Karpas-422 (cell line): Measurements from ENCODE around the gene FBXL5. TPM values are rescaled to one million over a fixed set of nuclear protein-coding genes. Genes with fewer than 3 reads are reported as not detected.

Source experiments
- DNase-seq: peaks from one replicate; pipeline ENCODE4 v3.0.0-alpha.2; 2015
- H2AFZ ChIP-seq: fragments of 200-600 bp; sonication (generic); 2 replicates; pipeline ENCODE4 v1.6.1; 2014; ENCODE audit warnings: antibody characterized with exemption, low read length, mixed read lengths
- H3K27ac ChIP-seq: fragments of 200-600 bp; sonication (generic); 2 replicates; pipeline ENCODE4 v1.5.1; 2014; ENCODE audit warnings: mild to moderate bottlenecking, low read length, moderate library complexity
- H3K27me3 ChIP-seq: fragments of 200-600 bp; sonication (generic); 2 replicates; pipeline ENCODE4 v1.6.1; 2014; ENCODE audit warnings: low read length, mixed read lengths
- H3K36me3 ChIP-seq: fragments of 200-600 bp; sonication (generic); 2 replicates; pipeline ENCODE4 v1.6.1; 2014; ENCODE audit warnings: low read length, mixed read lengths; ENCODE audit not compliant: insufficient read depth
- H3K4me1 ChIP-seq: fragments of 200-600 bp; sonication (generic); 2 replicates; pipeline ENCODE4 v1.6.1; 2014; ENCODE audit warnings: mild to moderate bottlenecking, low read length, mixed read lengths
- H3K4me2 ChIP-seq: fragments of 200-600 bp; sonication (generic); 2 replicates; pipeline ENCODE4 v1.6.1; 2014; ENCODE audit warnings: low read length, low read depth, mild to moderate bottlenecking; ENCODE audit not compliant: poor library complexity, severe bottlenecking
- H3K4me3 ChIP-seq: fragments of 200-600 bp; sonication (generic); 2 replicates; pipeline ENCODE4 v1.5.1; 2014; ENCODE audit warnings: mild to moderate bottlenecking, antibody characterized with exemption, low read length, mixed read lengths
- H3K79me2 ChIP-seq: fragments of 200-600 bp; sonication (generic); 2 replicates; pipeline ENCODE4 v1.6.1; 2014; ENCODE audit warnings: mild to moderate bottlenecking, low read length, mixed read lengths
- H3K9ac ChIP-seq: fragments of 200-600 bp; sonication (generic); 2 replicates; pipeline ENCODE4 v1.6.0; 2014; ENCODE audit warnings: low read length
- H3K9me2 ChIP-seq: fragments of 200-600 bp; sonication (generic), shearing (Covaris generic); replicated peaks from 2 replicates; pipeline ENCODE4 v1.6.0; 2014; ENCODE audit warnings: mild to moderate bottlenecking, low read length, moderate library complexity; ENCODE audit not compliant: insufficient read depth
- H3K9me3 ChIP-seq: fragments of 300-700, 200-600 bp; sonication (generic); 2 replicates; pipeline ENCODE4 v1.6.1; 2014; ENCODE audit warnings: low read length, mixed read lengths
- H4K20me1 ChIP-seq: fragments of 200-600 bp; sonication (generic); 2 replicates; pipeline ENCODE4 v1.6.1; 2014; ENCODE audit warnings: mild to moderate bottlenecking, antibody characterized with exemption, low read length, low read depth; ENCODE audit not compliant: insufficient read depth
- total RNA-seq: library from RNA; depleted of rRNA; stranded (reverse); fragments of >200 nt; shearing (Covaris generic); gene quantifications from 2 replicates; pipeline ENCODE4 v1.2.3, GENCODE V29; 2014; ENCODE audit warnings: low replicate concordance

Gene FBXL5
- total RNA-seq, 1 experiment from 2014 or later: 78.2 TPM

DNA sequence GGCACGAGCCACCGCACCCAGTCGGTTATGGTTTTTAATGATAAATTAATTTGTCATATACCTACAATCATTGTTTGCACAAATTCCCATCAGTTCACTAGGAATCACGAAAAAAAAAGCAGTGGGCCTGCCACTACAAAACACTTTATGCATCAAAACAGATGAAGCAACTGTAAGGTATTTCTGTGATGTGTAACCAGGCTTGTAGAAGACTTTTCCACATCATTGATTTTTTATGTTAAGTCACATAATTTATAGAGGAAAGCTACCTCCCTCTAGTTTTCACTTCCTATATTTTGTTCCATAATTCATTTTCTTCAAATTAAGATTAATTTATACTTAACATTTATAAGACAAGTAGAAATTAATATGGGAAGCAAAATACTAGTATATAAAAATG, 19.8 kb upstream of the FBXL5 start:
- Histone ChIP-seq H3K79me2 (peaks cover 90% of the 10 kb centered on the region), H3K4me2 (peak overlapping the region; percentile 74), H2AFZ (no peak overlapping the region), H3K9me3 (no peaks in the 10 kb centered on the region), H3K9ac (peak overlapping the region; percentile 49; the same call in 1 of the 2 replicates), H3K4me1 (peaks cover 56% of the 10 kb centered on the region), H3K27ac (peak overlapping the region; percentile 85), H3K4me3 (peak overlapping the region; percentile 43), H3K9me2 (no peaks in the 10 kb centered on the region), H4K20me1 (no peaks in the 10 kb centered on the region), H3K36me3 (peaks cover 3% of the 10 kb centered on the region; the same call in 1 of the 2 replicates), H3K27me3 (no peaks in the 10 kb centered on the region)
- peak; percentile 68 for DNase-seq

DNA sequence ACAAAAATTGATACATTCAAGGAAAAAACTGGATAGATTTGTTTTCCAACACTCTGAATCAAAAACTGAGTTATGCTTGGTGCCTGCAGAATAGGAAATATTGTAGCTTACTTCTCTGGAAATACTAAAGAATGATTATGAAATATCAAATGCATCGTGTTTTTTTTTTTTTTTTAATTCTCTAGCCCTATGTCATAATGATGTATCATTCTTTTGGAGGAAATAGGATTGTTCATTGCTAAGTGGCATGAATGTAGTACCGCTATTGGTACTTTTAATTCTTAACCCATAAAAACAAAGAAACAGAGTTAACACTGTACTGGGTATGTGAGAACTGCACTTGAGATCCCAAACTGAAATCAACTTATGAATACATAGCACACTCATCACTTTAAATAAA, 18.9 kb upstream of the FBXL5 start:
- no peak for DNase-seq
- H3K4me2 ChIP-seq: no peak overlapping the region
- H3K36me3 ChIP-seq: peaks cover 4% of the 10 kb centered on the region; the same call in 1 of the 2 replicates

DNA sequence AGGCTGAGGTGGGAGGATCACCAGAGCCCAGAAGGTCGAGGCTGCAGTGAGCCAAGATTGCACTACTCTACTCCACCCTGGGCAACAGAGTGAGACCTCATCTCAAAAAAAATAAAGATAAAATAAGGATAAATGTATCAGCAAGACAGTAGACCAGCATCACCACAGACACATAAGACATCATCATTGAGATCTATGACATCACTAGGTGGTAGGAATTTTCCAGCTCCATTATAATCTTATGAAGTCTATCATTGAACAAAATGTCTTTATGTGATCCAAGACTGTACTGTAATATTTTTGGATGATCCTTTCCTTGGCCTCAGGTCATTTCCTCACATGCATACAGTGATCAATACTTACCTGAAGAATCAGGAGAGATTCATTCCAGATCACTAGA, 18.2 kb upstream of the FBXL5 start:
- Histone ChIP-seq H3K27ac (no peak overlapping the region), H3K4me2 (no peak overlapping the region), H3K9me3 (no peaks in the 10 kb centered on the region), H3K36me3 (peaks cover 4% of the 10 kb centered on the region; the same call in 1 of the 2 replicates), H3K79me2 (peaks cover 83% of the 10 kb centered on the region), H2AFZ (no peak overlapping the region), H3K9ac (no peak overlapping the region), H3K27me3 (no peaks in the 10 kb centered on the region), H3K4me1 (peaks cover 44% of the 10 kb centered on the region), H4K20me1 (no peaks in the 10 kb centered on the region), H3K4me3 (no peak overlapping the region), H3K9me2 (no peaks in the 10 kb centered on the region)
- DNase-seq: no peak

More for the DNA sequence above, 18.9 kb upstream of the FBXL5 start:
- H3K79me2 ChIP-seq: peaks cover 85% of the 10 kb centered on the region
- H3K9ac ChIP-seq: no peak overlapping the region
- peak overlapping the region; percentile 85; the same call in 1 of the 2 replicates for H3K27ac ChIP-seq
- H2AFZ ChIP-seq: no peak overlapping the region
- no peak overlapping the region for H3K4me3 ChIP-seq
- no peaks in the 10 kb centered on the region for H3K9me2 ChIP-seq
- no peaks in the 10 kb centered on the region for H3K9me3 ChIP-seq
- peaks cover 47% of the 10 kb centered on the region for H3K4me1 ChIP-seq
- H4K20me1 ChIP-seq: no peaks in the 10 kb centered on the region
- H3K27me3 ChIP-seq: no peaks in the 10 kb centered on the region

DNA sequence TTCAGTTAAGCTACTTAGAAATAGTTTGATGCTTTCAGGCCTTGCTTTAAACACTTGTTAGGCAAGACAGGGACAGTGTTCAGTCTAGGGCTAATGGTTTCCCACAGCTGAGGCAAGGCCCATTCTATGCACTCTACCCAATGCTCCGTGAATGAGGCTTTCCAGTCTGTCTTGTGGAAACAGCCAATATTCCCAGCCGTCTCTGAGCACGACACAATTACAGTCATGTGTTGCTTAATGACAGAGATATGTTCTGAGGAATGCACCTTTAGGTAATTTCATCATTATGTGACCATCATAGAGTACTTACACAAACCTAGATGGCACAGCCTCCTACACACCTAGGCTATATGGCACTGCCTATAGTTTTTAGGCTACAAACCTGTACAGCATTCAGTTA, 16.9 kb upstream of the FBXL5 start:
- H3K4me2 ChIP-seq: no peak overlapping the region
- no peaks in the 10 kb centered on the region for H4K20me1 ChIP-seq
- H3K9me3 ChIP-seq: no peaks in the 10 kb centered on the region
- no peak for DNase-seq
- H2AFZ ChIP-seq: no peak overlapping the region
- H3K79me2 ChIP-seq: peaks cover 71% of the 10 kb centered on the region
- peaks cover 35% of the 10 kb centered on the region for H3K4me1 ChIP-seq
- H3K36me3 ChIP-seq: peaks cover 4% of the 10 kb centered on the region; the same call in 1 of the 2 replicates
- H3K9me2 ChIP-seq: no peaks in the 10 kb centered on the region
- no peak overlapping the region for H3K27ac ChIP-seq
- H3K4me3 ChIP-seq: no peak overlapping the region
- H3K27me3 ChIP-seq: no peaks in the 10 kb centered on the region
- no peak overlapping the region for H3K9ac ChIP-seq

DNA sequence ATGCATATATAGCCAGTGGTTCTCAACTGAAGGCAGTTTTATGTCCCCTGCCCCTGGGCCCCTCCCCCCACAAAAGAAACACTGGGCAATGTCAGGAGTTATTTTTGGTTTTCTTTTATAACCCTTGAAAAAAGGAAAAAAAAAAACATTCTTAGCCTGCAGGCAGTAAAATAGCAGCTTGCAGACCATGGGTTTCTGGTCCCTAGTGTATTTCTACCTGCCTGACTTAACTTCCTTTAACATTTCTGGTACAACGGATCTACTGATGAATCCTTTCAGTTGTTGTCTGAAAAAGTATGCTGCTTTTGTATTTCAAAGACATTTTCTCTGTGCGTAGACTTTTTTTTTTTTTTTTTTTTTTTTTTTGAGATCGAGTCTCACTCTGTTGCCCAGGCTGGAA, 15.4 kb upstream of the FBXL5 start:
- Histone ChIP-seq H4K20me1 (no peaks in the 10 kb centered on the region), H3K4me1 (peaks cover 19% of the 10 kb centered on the region), H3K27me3 (no peaks in the 10 kb centered on the region), H3K9ac (no peak overlapping the region), H3K79me2 (peaks cover 56% of the 10 kb centered on the region), H2AFZ (no peak overlapping the region), H3K36me3 (peaks cover 6% of the 10 kb centered on the region; the same call in 1 of the 2 replicates), H3K4me2 (no peak overlapping the region), H3K4me3 (no peak overlapping the region), H3K9me2 (no peaks in the 10 kb centered on the region), H3K27ac (0 out of 2 replicates have a peak overlapping the region, but pooled peaks have one; percentile 13), H3K9me3 (no peaks in the 10 kb centered on the region)
- no peak for DNase-seq

DNA sequence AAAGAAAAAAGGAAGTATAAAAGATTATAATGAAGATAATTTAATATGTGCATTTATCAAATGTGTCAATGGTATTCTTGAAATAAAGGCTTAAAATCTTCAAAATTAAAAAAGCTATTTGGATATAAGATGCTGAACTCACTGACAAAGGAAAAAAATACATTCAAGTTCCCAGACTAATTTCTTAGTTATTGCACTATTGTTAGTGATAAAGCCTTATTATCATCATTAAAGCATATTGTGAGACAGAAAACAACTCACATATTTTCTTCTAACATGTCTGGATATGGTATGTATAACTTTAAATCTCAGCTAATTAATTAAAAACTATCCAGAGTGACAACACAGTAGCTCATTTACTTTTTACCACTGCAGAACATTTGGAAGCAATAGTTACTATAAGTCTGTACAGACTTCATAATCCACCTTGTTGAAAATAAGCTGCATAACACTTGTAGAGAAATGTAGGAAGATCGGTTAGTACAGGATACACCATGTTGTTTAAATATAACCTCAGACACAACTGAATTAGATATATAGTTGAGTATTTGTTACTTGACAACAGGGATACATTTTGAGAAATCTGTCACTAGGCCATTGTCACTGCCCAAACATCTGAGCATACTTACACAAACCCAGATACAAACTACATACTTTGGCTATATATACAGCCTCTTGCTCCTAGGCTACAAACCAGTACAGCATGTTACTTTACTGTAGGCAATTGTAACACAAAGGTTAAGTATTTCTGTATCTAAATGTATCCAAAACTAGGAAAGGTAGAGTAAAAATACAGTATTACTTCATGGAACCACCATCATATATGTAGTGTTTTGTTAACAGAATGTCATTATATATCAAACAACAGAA, 13.6 kb upstream of the FBXL5 start:
- 0 out of 2 replicates have a peak overlapping the region, but pooled peaks have one; percentile 12 for H2AFZ ChIP-seq
- H3K9me2 ChIP-seq: no peaks in the 10 kb centered on the region
- H3K36me3 ChIP-seq: peaks cover 6% of the 10 kb centered on the region; the same call in 1 of the 2 replicates
- 0 out of 2 replicates have a peak overlapping the region, but pooled peaks have one; percentile 17 for H3K27ac ChIP-seq
- H3K79me2 ChIP-seq: peaks cover 38% of the 10 kb centered on the region
- H3K9ac ChIP-seq: no peak overlapping the region
- H3K9me3 ChIP-seq: no peaks in the 10 kb centered on the region
- H3K4me2 ChIP-seq: no peak overlapping the region
- H4K20me1 ChIP-seq: no peaks in the 10 kb centered on the region
- peaks cover 17% of the 10 kb centered on the region for H3K4me1 ChIP-seq
- no peaks in the 10 kb centered on the region for H3K27me3 ChIP-seq
- no peak overlapping the region for H3K4me3 ChIP-seq
- DNase-seq: no peak

DNA sequence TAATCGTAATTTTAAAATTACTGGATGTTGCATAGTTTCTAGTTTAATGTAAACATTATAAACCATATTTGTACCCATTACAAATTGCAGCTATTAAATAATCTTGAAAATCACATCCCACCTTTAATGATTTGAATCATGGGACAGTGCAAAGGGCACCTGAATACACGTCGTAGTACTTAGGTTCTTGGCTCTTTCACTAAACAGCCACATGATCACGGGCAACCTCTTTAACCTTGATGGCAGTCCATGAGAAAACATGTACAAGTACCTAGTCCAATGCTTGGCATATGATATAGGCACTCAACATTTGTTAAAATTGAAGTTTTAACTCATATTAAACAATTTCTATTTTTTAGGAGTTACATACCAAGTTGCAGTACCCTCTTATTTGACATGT, 11.8 kb upstream of the FBXL5 start:
- no peak overlapping the region for H3K27ac ChIP-seq
- H3K9me2 ChIP-seq: no peaks in the 10 kb centered on the region
- H3K79me2 ChIP-seq: peaks cover 23% of the 10 kb centered on the region
- H3K9ac ChIP-seq: no peak overlapping the region
- no peak overlapping the region for H2AFZ ChIP-seq
- peaks cover 6% of the 10 kb centered on the region; the same call in 1 of the 2 replicates for H3K36me3 ChIP-seq
- no peaks in the 10 kb centered on the region for H3K27me3 ChIP-seq
- H4K20me1 ChIP-seq: no peaks in the 10 kb centered on the region
- H3K4me3 ChIP-seq: no peak overlapping the region
- H3K9me3 ChIP-seq: no peaks in the 10 kb centered on the region
- H3K4me2 ChIP-seq: no peak overlapping the region
- H3K4me1 ChIP-seq: peaks cover 26% of the 10 kb centered on the region
- DNase-seq: no peak

DNA sequence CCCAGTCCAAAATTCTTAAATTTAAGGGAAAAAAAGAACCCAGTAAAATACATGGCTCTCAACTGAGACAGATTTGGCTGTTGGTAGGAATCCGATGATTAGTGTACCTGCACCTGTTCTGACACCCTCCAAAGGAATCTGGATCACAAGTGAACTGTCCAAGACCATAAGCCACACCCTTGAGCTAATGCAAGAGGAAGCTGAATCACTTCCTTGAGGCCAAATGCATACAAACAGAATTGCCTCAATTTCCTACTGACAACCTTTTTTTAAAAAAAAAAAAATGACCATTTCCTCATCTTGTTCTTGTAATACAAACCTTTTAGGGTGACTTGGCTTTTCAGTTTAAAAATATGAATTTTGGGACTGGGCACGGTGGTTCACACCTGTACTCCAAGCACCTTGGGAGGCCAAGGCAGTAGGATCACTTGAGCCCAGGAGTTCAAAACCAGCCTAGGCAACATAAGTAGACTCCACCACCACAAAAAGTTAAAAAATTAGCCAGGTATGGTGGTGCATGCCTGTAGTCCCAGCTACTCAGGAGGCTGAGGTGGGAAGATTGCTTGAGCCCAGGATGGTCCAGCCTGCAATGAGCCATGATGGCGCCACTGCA, 10.7 kb upstream of the FBXL5 start:
- Histone ChIP-seq H3K36me3 (peaks cover 6% of the 10 kb centered on the region; the same call in 1 of the 2 replicates), H3K27ac (no peak overlapping the region), H3K27me3 (no peaks in the 10 kb centered on the region), H4K20me1 (no peaks in the 10 kb centered on the region), H3K4me2 (no peak overlapping the region), H3K4me3 (no peak overlapping the region), H3K9ac (no peak overlapping the region), H2AFZ (no peak overlapping the region), H3K4me1 (peaks cover 26% of the 10 kb centered on the region), H3K9me2 (no peaks in the 10 kb centered on the region), H3K79me2 (peaks cover 12% of the 10 kb centered on the region), H3K9me3 (no peaks in the 10 kb centered on the region)
- DNase-seq: no peak
